ENCODE measurements around the gene SCFD2.

The SCFD2 gene

DNA sequence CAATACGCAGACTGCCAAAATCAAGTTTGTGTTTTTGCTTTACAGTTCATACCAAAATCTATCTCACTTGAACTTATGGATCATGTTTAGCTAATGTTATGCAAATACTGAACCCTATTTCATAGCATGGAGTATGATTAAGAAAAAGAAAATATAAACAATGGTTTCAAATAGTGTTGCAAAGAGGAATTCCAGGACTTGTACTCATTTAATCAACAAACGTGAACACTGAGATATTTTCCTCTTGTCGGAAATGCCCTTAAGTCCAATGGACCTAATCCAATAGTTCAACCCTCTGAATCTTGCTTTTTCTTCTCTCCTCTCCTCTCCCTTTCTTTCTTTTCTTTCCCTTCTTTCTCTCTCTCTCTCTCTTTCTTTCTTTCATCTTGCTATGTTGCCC lies 473.0 kb downstream of the SCFD2 start:
- Histone ChIP-seq H4K20me1 (ENCODE audit: insufficient read depth, low read length) (no peaks in the 10 kb centered on the region), H3K9ac (ENCODE audit: low read depth, low read length) (no peak overlapping the region), H3K27ac (ENCODE audit: low read length) (no peak overlapping the region), H3K9me3 (ENCODE audit: insufficient read depth, low read length, severe bottlenecking) (no peaks in the 10 kb centered on the region), H3K36me3 (ENCODE audit: insufficient read depth, low read length) (0 out of 2 replicates have a peak, but pooled peaks cover 3% of the 10 kb centered on the region), H3K4me2 (ENCODE audit: insufficient read depth, low read length) (no peak overlapping the region), H3K4me3 (ENCODE audit: low read depth in 1 of 2, low read length in 2 of 2) (no peak overlapping the region), H3K79me2 (ENCODE audit: insufficient read depth, low read length) (no peaks in the 10 kb centered on the region), H3K27me3 (ENCODE audit: insufficient read depth, low read length, poor library complexity) (no peaks in the 10 kb centered on the region), H3K4me1 (ENCODE audit: insufficient read depth, low read length) (peaks cover 13% of the 10 kb centered on the region; the same call in 1 of the 2 replicates), H2AFZ (ENCODE audit: low read depth, low read length) (no peak overlapping the region)
- DNase-seq, result no peak
- TF ChIP-seq, protein P1, sequence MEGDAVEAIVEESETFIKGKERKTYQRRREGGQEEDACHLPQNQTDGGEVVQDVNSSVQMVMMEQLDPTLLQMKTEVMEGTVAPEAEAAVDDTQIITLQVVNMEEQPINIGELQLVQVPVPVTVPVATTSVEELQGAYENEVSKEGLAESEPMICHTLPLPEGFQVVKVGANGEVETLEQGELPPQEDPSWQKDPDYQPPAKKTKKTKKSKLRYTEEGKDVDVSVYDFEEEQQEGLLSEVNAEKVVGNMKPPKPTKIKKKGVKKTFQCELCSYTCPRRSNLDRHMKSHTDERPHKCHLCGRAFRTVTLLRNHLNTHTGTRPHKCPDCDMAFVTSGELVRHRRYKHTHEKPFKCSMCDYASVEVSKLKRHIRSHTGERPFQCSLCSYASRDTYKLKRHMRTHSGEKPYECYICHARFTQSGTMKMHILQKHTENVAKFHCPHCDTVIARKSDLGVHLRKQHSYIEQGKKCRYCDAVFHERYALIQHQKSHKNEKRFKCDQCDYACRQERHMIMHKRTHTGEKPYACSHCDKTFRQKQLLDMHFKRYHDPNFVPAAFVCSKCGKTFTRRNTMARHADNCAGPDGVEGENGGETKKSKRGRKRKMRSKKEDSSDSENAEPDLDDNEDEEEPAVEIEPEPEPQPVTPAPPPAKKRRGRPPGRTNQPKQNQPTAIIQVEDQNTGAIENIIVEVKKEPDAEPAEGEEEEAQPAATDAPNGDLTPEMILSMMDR (IDR thresholded peaks at IDR 0.05; ENCODE audit: borderline replicate concordance, extremely low read depth, low read length, poor library complexity, severe bottlenecking), result no peak
- no peak for ATAC-seq (ENCODE audit: insufficient read depth, low read depth)

DNA sequence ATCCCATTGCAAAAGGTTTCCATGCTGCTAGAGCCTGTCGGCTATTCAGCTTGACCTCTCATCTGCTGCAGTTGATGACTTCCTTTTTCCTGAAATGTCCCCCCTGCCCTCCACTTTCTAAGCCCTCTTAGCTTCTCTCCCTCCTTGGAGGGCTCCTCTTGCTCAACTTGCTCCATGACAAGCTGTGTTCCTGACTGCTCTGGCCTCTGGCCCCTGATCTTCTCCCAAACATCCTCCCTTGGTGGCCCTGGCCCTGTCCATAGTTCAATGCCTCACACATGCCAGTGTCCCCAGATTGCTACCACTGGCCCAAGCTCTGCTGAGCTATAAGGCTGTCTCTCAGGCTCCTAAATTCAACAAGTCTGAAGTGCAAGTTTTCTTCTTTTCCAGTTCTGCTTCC lies 474.1 kb downstream of the SCFD2 start:
- no peak for DNase-seq
- H3K4me1 ChIP-seq (ENCODE audit: insufficient read depth, low read length), result peaks cover 13% of the 10 kb centered on the region; the same call in 1 of the 2 replicates
- H3K9ac ChIP-seq (ENCODE audit: low read depth, low read length), result no peak overlapping the region
- H3K4me2 ChIP-seq (ENCODE audit: insufficient read depth, low read length), result no peak overlapping the region
- H3K9me3 ChIP-seq (ENCODE audit: insufficient read depth, low read length, severe bottlenecking), result peaks cover 8% of the 10 kb centered on the region
- H3K36me3 ChIP-seq (ENCODE audit: insufficient read depth, low read length), result peaks cover 5% of the 10 kb centered on the region; the same call in 1 of the 2 replicates
- H3K4me3 ChIP-seq (ENCODE audit: low read depth in 1 of 2, low read length in 2 of 2), result no peak overlapping the region
- ATAC-seq (ENCODE audit: insufficient read depth, low read depth), result no peak
- H4K20me1 ChIP-seq (ENCODE audit: insufficient read depth, low read length), result no peaks in the 10 kb centered on the region
- no peak for TF ChIP-seq EZH2 (IDR thresholded peaks at IDR 0.05; ENCODE audit: borderline replicate concordance, low read depth, low read length, severe bottlenecking)
- TF ChIP-seq, protein P1 (IDR thresholded peaks at IDR 0.05; ENCODE audit: borderline replicate concordance, extremely low read depth, low read length, poor library complexity, severe bottlenecking), result no peak
- H3K79me2 ChIP-seq (ENCODE audit: insufficient read depth, low read length), result no peaks in the 10 kb centered on the region
- no peaks in the 10 kb centered on the region for H3K27me3 ChIP-seq (ENCODE audit: insufficient read depth, low read length, poor library complexity)
- H3K27ac ChIP-seq (ENCODE audit: low read length), result no peak overlapping the region
- no peak overlapping the region for H2AFZ ChIP-seq (ENCODE audit: low read depth, low read length)

DNA sequence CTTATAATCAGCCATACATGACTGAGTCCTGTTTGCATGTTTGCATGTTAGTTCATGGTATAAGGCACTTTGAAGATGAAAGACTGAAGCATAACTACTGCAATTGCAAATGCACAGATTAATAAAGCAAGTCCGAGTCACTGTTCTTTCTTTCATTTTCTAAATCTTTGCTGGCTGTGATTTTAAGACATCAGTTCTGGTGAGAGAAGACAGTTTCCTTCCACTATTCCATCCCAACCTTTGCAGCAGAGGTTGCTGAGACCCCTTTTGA lies 475.4 kb downstream of the SCFD2 start:
- H3K79me2 ChIP-seq (ENCODE audit: insufficient read depth, low read length), result no peaks in the 10 kb centered on the region
- H3K36me3 ChIP-seq (ENCODE audit: insufficient read depth, low read length), result peaks cover 18% of the 10 kb centered on the region; the same call in 1 of the 2 replicates
- no peak overlapping the region for H3K4me2 ChIP-seq (ENCODE audit: insufficient read depth, low read length)
- no peak overlapping the region for H2AFZ ChIP-seq (ENCODE audit: low read depth, low read length)
- peaks cover 13% of the 10 kb centered on the region; the same call in 1 of the 2 replicates for H3K4me1 ChIP-seq (ENCODE audit: insufficient read depth, low read length)
- H3K9me3 ChIP-seq (ENCODE audit: insufficient read depth, low read length, severe bottlenecking), result peaks cover 16% of the 10 kb centered on the region
- ATAC-seq (ENCODE audit: insufficient read depth, low read depth) (no peak), DNase-seq (no peak)
- no peak overlapping the region for H3K27ac ChIP-seq (ENCODE audit: low read length)
- no peak overlapping the region for H3K4me3 ChIP-seq (ENCODE audit: low read depth in 1 of 2, low read length in 2 of 2)
- no peak overlapping the region for H3K9ac ChIP-seq (ENCODE audit: low read depth, low read length)
- no peaks in the 10 kb centered on the region for H3K27me3 ChIP-seq (ENCODE audit: insufficient read depth, low read length, poor library complexity)
- H4K20me1 ChIP-seq (ENCODE audit: insufficient read depth, low read length), result no peaks in the 10 kb centered on the region
- no peak for TF ChIP-seq EZH2 (IDR thresholded peaks at IDR 0.05; ENCODE audit: borderline replicate concordance, low read depth, low read length, severe bottlenecking)
- TF ChIP-seq, protein P1 (IDR thresholded peaks at IDR 0.05; ENCODE audit: borderline replicate concordance, extremely low read depth, low read length, poor library complexity, severe bottlenecking), result no peak

Data from DND-41 (cell line).